ENCODE measurements around the gene ABHD11. TPM values are rescaled to one million over a fixed set of nuclear protein-coding genes. Genes with fewer than 3 reads are reported as not detected.

Gene ABHD11
- total and polyA plus RNA-seq, 2 experiments from 2014 or later: 18.1 to 20.8 TPM

DNA sequence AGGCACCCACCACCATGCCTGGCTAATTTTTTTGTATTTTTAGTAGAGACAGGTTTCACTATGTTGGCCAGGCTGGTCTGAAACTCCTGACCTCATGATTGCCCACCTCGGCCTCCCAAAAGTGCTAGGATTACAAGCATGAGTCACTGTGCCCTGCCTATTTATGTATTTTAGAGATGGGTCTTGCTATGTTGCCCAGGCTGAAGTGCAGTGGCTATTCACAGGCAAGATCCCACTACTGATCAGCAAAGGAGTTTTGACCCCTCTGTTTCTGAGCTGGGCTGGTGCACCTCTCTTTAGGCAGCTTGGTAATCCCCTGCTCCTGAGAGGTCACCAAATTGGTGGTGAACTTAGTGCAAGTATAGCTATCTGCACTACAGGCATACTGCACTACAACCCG, 6.2 kb downstream of the ABHD11 start:
- H3K4me1 ChIP-seq (ENCODE audit: insufficient read depth): no peaks in the 10 kb centered on the region

GRCh38 chr7:73730485-73730884, 8.1 kb downstream of the ABHD11 start:
- Histone ChIP-seq H3K4me1 (ENCODE audit: insufficient read depth) (no peaks in the 10 kb centered on the region), H2AFZ (no peak overlapping the region), H3F3A (ENCODE audit: insufficient read depth) (no peaks in the 10 kb centered on the region), H3K4me3 (no peak overlapping the region), H3K9ac (no peak overlapping the region), H3K9me2 (ENCODE audit: insufficient read depth) (no peaks in the 10 kb centered on the region), H3K27ac (no peak overlapping the region), H3K4me2 (ENCODE audit: unreplicated experiment) (no peak overlapping the region), H4K20me1 (ENCODE audit: insufficient read depth) (no peaks in the 10 kb centered on the region), H3K9me3 (ENCODE audit: low read depth) (no peaks in the 10 kb centered on the region), H3K27me3 (replicated peaks; ENCODE audit: insufficient read depth) (no peaks in the 10 kb centered on the region), H3K79me2 (ENCODE audit: insufficient read depth) (no peaks in the 10 kb centered on the region), H3K36me3 (ENCODE audit: low read depth) (no peaks in the 10 kb centered on the region)
- no peak for DNase-seq
- WGBS, 2 experiments (ENCODE audit: low coverage in 1 of 2, low lambda C conversion rate in 2 of 2, missing lambda C conversion rate in 2 of 2): 41 to 43% methylated on average over 3 of the region's 3 CpGs
- in situ Hi-C loops (cut with MboI): no loop called here
- TF ChIP-seq EZH2 (IDR thresholded peaks at IDR 0.05; ENCODE audit: insufficient read depth, poor library complexity, severe bottlenecking): no peak
- no peak for TF ChIP-seq EZH2phosphoT487 (IDR thresholded peaks at IDR 0.05; ENCODE audit: insufficient read depth, low read depth)

More for the DNA sequence above, 6.2 kb downstream of the ABHD11 start:
- Histone ChIP-seq H3K9me3 (ENCODE audit: low read depth) (no peaks in the 10 kb centered on the region), H3K9ac (no peak overlapping the region), H3K27ac (no peak overlapping the region), H3K4me3 (no peak overlapping the region), H2AFZ (no peak overlapping the region), H3K79me2 (ENCODE audit: insufficient read depth) (no peaks in the 10 kb centered on the region), H3F3A (ENCODE audit: insufficient read depth) (no peaks in the 10 kb centered on the region), H4K20me1 (ENCODE audit: insufficient read depth) (no peaks in the 10 kb centered on the region), H3K9me2 (ENCODE audit: insufficient read depth) (no peaks in the 10 kb centered on the region), H3K36me3 (ENCODE audit: low read depth) (no peaks in the 10 kb centered on the region), H3K4me2 (ENCODE audit: unreplicated experiment) (no peak overlapping the region), H3K27me3 (replicated peaks; ENCODE audit: insufficient read depth) (no peaks in the 10 kb centered on the region)
- no peak for DNase-seq
- TF ChIP-seq EZH2phosphoT487 (IDR thresholded peaks at IDR 0.05; ENCODE audit: insufficient read depth, low read depth) (no peak), EZH2 (IDR thresholded peaks at IDR 0.05; ENCODE audit: insufficient read depth, poor library complexity, severe bottlenecking) (no peak)
- in situ Hi-C loops (cut with MboI): no loop called here
- 91 to 92% methylated on average over 2 of the region's 2 CpGs for WGBS, 2 experiments (ENCODE audit: low coverage in 1 of 2, low lambda C conversion rate in 2 of 2, missing lambda C conversion rate in 2 of 2)

GRCh38 chr7:73728551-73728950, 10.1 kb downstream of the ABHD11 start:
- Histone ChIP-seq H3K9ac (no peak overlapping the region), H3K27ac (no peak overlapping the region), H3K4me1 (ENCODE audit: insufficient read depth) (no peaks in the 10 kb centered on the region), H3K36me3 (ENCODE audit: low read depth) (no peaks in the 10 kb centered on the region), H3K9me3 (ENCODE audit: low read depth) (no peaks in the 10 kb centered on the region), H3K9me2 (ENCODE audit: insufficient read depth) (no peaks in the 10 kb centered on the region), H3K27me3 (replicated peaks; ENCODE audit: insufficient read depth) (no peaks in the 10 kb centered on the region), H3K4me3 (no peak overlapping the region), H3F3A (ENCODE audit: insufficient read depth) (no peaks in the 10 kb centered on the region), H4K20me1 (ENCODE audit: insufficient read depth) (no peaks in the 10 kb centered on the region), H2AFZ (no peak overlapping the region), H3K79me2 (ENCODE audit: insufficient read depth) (no peaks in the 10 kb centered on the region), H3K4me2 (ENCODE audit: unreplicated experiment) (no peak overlapping the region)
- no peak for DNase-seq
- WGBS, 2 experiments (ENCODE audit: low coverage in 1 of 2, low lambda C conversion rate in 2 of 2, missing lambda C conversion rate in 2 of 2): 70 to 82% methylated on average over 5 of the region's 5 CpGs
- TF ChIP-seq EZH2 (IDR thresholded peaks at IDR 0.05; ENCODE audit: insufficient read depth, poor library complexity, severe bottlenecking) (no peak), EZH2phosphoT487 (IDR thresholded peaks at IDR 0.05; ENCODE audit: insufficient read depth, low read depth) (no peak)
- in situ Hi-C loops (cut with MboI): loop anchor here (10.0 kb wide), 1 partner anchor 124 kb away; no protein-coding TSS in a partner anchor

GRCh38 chr7:73727952-73728351, 10.7 kb downstream of the ABHD11 start:
- TF ChIP-seq EZH2 (IDR thresholded peaks at IDR 0.05; ENCODE audit: insufficient read depth, poor library complexity, severe bottlenecking) (no peak), EZH2phosphoT487 (IDR thresholded peaks at IDR 0.05; ENCODE audit: insufficient read depth, low read depth) (no peak)
- no peak overlapping the region for H3K4me2 ChIP-seq (ENCODE audit: unreplicated experiment)
- in situ Hi-C loops (cut with MboI): loop anchor here (10.0 kb wide), 1 partner anchor 123 kb away; no protein-coding TSS in a partner anchor

DNA sequence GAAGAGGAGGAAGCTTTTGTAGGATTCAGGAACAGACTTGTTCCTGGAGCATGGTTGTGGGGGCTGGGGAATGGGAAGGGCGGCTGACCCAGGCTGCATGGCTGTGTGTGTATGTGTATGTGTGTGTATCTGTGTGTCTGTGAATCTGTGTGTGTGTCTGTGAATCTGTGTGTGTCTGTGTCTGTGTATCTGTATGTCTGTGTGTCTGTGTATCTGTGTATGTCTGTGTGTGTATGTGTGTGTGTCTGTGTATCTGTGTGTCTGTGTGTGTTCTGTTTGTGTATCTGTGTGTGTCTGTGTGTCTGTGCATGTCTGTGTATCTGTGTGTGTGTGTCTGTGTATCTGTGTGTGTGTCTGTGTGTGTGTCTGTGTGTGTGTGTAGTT, 12.5 kb downstream of the ABHD11 start:
- Histone ChIP-seq H3K36me3 (ENCODE audit: low read depth) (no peaks in the 10 kb centered on the region), H3K9ac (no peak overlapping the region), H3K27ac (no peak overlapping the region), H4K20me1 (ENCODE audit: insufficient read depth) (no peaks in the 10 kb centered on the region), H3K4me3 (no peak overlapping the region), H3K4me1 (ENCODE audit: insufficient read depth) (no peaks in the 10 kb centered on the region; the same call in 1 of the 2 replicates), H3K9me2 (ENCODE audit: insufficient read depth) (no peaks in the 10 kb centered on the region), H3F3A (ENCODE audit: insufficient read depth) (no peaks in the 10 kb centered on the region), H3K9me3 (ENCODE audit: low read depth) (no peaks in the 10 kb centered on the region), H3K4me2 (ENCODE audit: unreplicated experiment) (no peak overlapping the region), H3K79me2 (ENCODE audit: insufficient read depth) (no peaks in the 10 kb centered on the region), H3K27me3 (replicated peaks; ENCODE audit: insufficient read depth) (no peaks in the 10 kb centered on the region), H2AFZ (no peak overlapping the region)
- DNase-seq: no peak
- in situ Hi-C loops (cut with MboI): loop anchor here (10.0 kb wide), 1 partner anchor 121 kb away; no protein-coding TSS in a partner anchor
- WGBS, 2 experiments (ENCODE audit: low coverage in 1 of 2, low lambda C conversion rate in 2 of 2, missing lambda C conversion rate in 2 of 2): 40 to 59% methylated on average over 1 of the region's 1 CpG
- no peak for TF ChIP-seq EZH2 (IDR thresholded peaks at IDR 0.05; ENCODE audit: insufficient read depth, poor library complexity, severe bottlenecking)
- no peak for TF ChIP-seq EZH2phosphoT487 (IDR thresholded peaks at IDR 0.05; ENCODE audit: insufficient read depth, low read depth)

More at GRCh38 chr7:73727952-73728351, 10.7 kb downstream of the ABHD11 start:
- no peaks in the 10 kb centered on the region for H3K79me2 ChIP-seq (ENCODE audit: insufficient read depth)
- H3K36me3 ChIP-seq (ENCODE audit: low read depth): no peaks in the 10 kb centered on the region
- no peaks in the 10 kb centered on the region for H3K27me3 ChIP-seq (replicated peaks; ENCODE audit: insufficient read depth)
- no peak overlapping the region for H3K4me3 ChIP-seq
- H3K9me2 ChIP-seq (ENCODE audit: insufficient read depth): no peaks in the 10 kb centered on the region
- DNase-seq: no peak
- H3K9ac ChIP-seq: no peak overlapping the region
- no peak overlapping the region for H3K27ac ChIP-seq
- no peaks in the 10 kb centered on the region for H4K20me1 ChIP-seq (ENCODE audit: insufficient read depth)
- no peaks in the 10 kb centered on the region for H3K9me3 ChIP-seq (ENCODE audit: low read depth)
- H3F3A ChIP-seq (ENCODE audit: insufficient read depth): no peaks in the 10 kb centered on the region
- no peak overlapping the region for H2AFZ ChIP-seq
- WGBS, 2 experiments (ENCODE audit: low coverage in 1 of 2, low lambda C conversion rate in 2 of 2, missing lambda C conversion rate in 2 of 2): 89 to 94% methylated on average over 3 of the region's 3 CpGs
- H3K4me1 ChIP-seq (ENCODE audit: insufficient read depth): no peaks in the 10 kb centered on the region
